H1 (cell line): ENCODE results near the gene INPPL1.

Experiments used
- ATF3 ChIP-seq: IDR thresholded peaks from 2 replicates; pipeline ENCODE4 v1.6.1; 2011; ENCODE audit warnings: low read depth, mild to moderate bottlenecking, low read length; ENCODE audit not compliant: insufficient read depth
- CHD7 ChIP-seq: fragments of 300-600 bp; sonication (generic); IDR thresholded peaks from 2 replicates; pipeline ENCODE4 v1.7.1; 2012; ENCODE audit warnings: low read length, moderate library complexity, mild to moderate bottlenecking, inconsistent platforms; ENCODE audit not compliant: insufficient replicate concordance
- CTCF ChIP-seq, 3 experiments: IDR thresholded peaks; 1 replicate in 2 of 3; 2 replicates in 1 of 3; pipeline versions ENCODE4 v1.5.1 to v1.6.1; 2011; ENCODE audit warnings: low read length in 3 of 3, mild to moderate bottlenecking in 3 of 3, inconsistent platforms in 2 of 3, low read depth in 1 of 3, moderate library complexity in 1 of 3; ENCODE audit not compliant: insufficient read depth in 1 of 3; ENCODE audit errors: control extremely low read depth in 1 of 3
- EP300 ChIP-seq, 2 experiments: IDR thresholded peaks; 1 replicate in 1 of 2; 2 replicates in 1 of 2; pipeline ENCODE4 v1.6.1; 2011 to 2012; ENCODE audit warnings: low read depth in 2 of 2, low read length in 2 of 2, mild to moderate bottlenecking in 2 of 2, borderline replicate concordance in 1 of 2, inconsistent platforms in 1 of 2, moderate library complexity in 1 of 2
- NRF1 ChIP-seq: IDR thresholded peaks from 2 replicates; pipeline ENCODE4 v1.6.1; 2011; ENCODE audit warnings: mild to moderate bottlenecking, low read depth, low read length, improper control_type of control experiment

- TF ChIP-seq ATF3 = no peak
- TF ChIP-seq EP300 (IDR thresholded peaks at IDR 0.05; ENCODE audit: borderline replicate concordance in 1 of 2, low read depth in 2 of 2, low read length in 2 of 2) = no peak
- no peak for TF ChIP-seq CTCF (IDR thresholded peaks at IDR 0.05; ENCODE audit: control extremely low read depth in 1 of 3, insufficient read depth in 1 of 3, low read depth in 1 of 3, low read length in 3 of 3)
- no peak for TF ChIP-seq NRF1
- no peak for TF ChIP-seq CHD7
Measured at GRCh38 chr11:72244060-72244360, 19.4 kb downstream of the INPPL1 start, which contains the start of gene PHOX2A.
